ENCODE results near the gene ENDOV. TPM values are rescaled to one million over a fixed set of nuclear protein-coding genes. Genes with fewer than 3 reads are reported as not detected.

ENDOV gene
- total and polyA plus RNA-seq, 2 of the 13 experiments (the other 11 are each of a cell fraction or from before 2014, with no cell fraction given): 15.1 to 17.1 TPM

GRCh38 chr17:80441133-80441578 lies 26.2 kb downstream of the ENDOV start (continued):
- TF ChIP-seq MTA1 (CRISPR knock-in tag; IDR thresholded peaks at IDR 0.05; ENCODE audit: borderline replicate concordance) (peak; percentile 25; the same call in 1 of the 2 replicates), ZNF768 (CRISPR knock-in tag; IDR thresholded peaks at IDR 0.05) (peak; percentile 80), RFXAP (CRISPR knock-in tag; IDR thresholded peaks at IDR 0.05; ENCODE audit: borderline replicate concordance) (peak; percentile 73; the same call in 1 of the 2 replicates), TFDP2 (CRISPR knock-in tag; IDR thresholded peaks at IDR 0.05) (0 out of 2 replicates have a peak, but pooled peaks have one; percentile 30), GATAD2A (CRISPR knock-in tag; IDR thresholded peaks at IDR 0.05) (peak; percentile 42; the same call in 1 of the 2 replicates), SOX5 (CRISPR knock-in tag; IDR thresholded peaks at IDR 0.05; ENCODE audit: borderline replicate concordance) (peak; percentile 38; the same call in 1 of the 2 replicates), ZNF44 (CRISPR knock-in tag; IDR thresholded peaks at IDR 0.05) (no peak), SALL2 (CRISPR knock-in tag; IDR thresholded peaks at IDR 0.05) (peak; percentile 44; the same call in 1 of the 2 replicates), PITX1 (CRISPR knock-in tag; IDR thresholded peaks at IDR 0.05) (peak; percentile 40; the same call in 1 of the 2 replicates), SETDB1 (CRISPR knock-in tag; IDR thresholded peaks at IDR 0.05; ENCODE audit: borderline replicate concordance) (no peak), PAX8 (CRISPR knock-in tag; IDR thresholded peaks at IDR 0.05; ENCODE audit: borderline replicate concordance) (no peak), CREBL2 (CRISPR knock-in tag; IDR thresholded peaks at IDR 0.05; ENCODE audit: borderline replicate concordance) (no peak), ATF3 (CRISPR knock-in tag; IDR thresholded peaks at IDR 0.05) (peak; percentile 76), ZNF431 (CRISPR knock-in tag; IDR thresholded peaks at IDR 0.05; ENCODE audit: borderline replicate concordance, low read depth) (peak; percentile 91), KLF16 (CRISPR knock-in tag; IDR thresholded peaks at IDR 0.05) (peak in 1 of 2 experiments; percentile 97; a peak in 2 of 4 replicates), ZNF629 (CRISPR knock-in tag; conservative IDR thresholded peaks at IDR 0.05) (0 out of 2 replicates have a peak, but pooled peaks have one; percentile 9), ZBTB1 (CRISPR knock-in tag; IDR thresholded peaks at IDR 0.05; ENCODE audit: borderline replicate concordance) (peak; percentile 79; the same call in 1 of the 2 replicates)
- TF ChIP-seq, protein P1, sequence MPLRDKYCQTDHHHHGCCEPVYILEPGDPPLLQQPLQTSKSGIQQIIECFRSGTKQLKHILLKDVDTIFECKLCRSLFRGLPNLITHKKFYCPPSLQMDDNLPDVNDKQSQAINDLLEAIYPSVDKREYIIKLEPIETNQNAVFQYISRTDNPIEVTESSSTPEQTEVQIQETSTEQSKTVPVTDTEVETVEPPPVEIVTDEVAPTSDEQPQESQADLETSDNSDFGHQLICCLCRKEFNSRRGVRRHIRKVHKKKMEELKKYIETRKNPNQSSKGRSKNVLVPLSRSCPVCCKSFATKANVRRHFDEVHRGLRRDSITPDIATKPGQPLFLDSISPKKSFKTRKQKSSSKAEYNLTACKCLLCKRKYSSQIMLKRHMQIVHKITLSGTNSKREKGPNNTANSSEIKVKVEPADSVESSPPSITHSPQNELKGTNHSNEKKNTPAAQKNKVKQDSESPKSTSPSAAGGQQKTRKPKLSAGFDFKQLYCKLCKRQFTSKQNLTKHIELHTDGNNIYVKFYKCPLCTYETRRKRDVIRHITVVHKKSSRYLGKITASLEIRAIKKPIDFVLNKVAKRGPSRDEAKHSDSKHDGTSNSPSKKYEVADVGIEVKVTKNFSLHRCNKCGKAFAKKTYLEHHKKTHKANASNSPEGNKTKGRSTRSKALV (CRISPR knock-in tag; IDR thresholded peaks at IDR 0.05): 0 out of 2 replicates have a peak, but pooled peaks have one; percentile 48
- TF ChIP-seq, protein P2, sequence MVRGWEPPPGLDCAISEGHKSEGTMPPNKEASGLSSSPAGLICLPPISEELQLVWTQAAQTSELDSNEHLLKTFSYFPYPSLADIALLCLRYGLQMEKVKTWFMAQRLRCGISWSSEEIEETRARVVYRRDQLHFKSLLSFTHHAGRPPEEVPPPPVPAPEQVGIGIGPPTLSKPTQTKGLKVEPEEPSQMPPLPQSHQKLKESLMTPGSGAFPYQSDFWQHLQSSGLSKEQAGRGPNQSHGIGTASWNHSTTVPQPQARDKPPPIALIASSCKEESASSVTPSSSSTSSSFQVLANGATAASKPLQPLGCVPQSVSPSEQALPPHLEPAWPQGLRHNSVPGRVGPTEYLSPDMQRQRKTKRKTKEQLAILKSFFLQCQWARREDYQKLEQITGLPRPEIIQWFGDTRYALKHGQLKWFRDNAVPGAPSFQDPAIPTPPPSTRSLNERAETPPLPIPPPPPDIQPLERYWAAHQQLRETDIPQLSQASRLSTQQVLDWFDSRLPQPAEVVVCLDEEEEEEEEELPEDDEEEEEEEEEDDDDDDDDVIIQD (CRISPR knock-in tag; IDR thresholded peaks at IDR 0.05; ENCODE audit: low read depth): peak; percentile 82
- TF ChIP-seq, protein P3, sequence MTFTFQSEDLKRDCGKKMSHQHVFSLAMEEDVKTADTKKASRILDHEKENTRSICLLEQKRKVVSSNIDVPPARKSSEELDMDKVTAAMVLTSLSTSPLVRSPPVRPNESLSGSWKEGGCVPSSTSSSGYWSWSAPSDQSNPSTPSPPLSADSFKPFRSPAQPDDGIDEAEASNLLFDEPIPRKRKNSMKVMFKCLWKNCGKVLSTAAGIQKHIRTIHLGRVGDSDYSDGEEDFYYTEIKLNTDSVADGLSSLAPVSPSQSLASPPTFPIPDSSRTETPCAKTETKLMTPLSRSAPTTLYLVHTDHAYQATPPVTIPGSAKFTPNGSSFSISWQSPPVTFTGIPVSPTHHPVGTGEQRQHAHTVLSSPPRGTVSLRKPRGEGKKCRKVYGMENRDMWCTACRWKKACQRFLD (CRISPR knock-in tag; IDR thresholded peaks at IDR 0.05; ENCODE audit: borderline replicate concordance): peak; percentile 74; the same call in 1 of the 2 replicates
- TF ChIP-seq, protein P4, sequence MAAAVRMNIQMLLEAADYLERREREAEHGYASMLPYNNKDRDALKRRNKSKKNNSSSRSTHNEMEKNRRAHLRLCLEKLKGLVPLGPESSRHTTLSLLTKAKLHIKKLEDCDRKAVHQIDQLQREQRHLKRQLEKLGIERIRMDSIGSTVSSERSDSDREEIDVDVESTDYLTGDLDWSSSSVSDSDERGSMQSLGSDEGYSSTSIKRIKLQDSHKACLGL (CRISPR knock-in tag; IDR thresholded peaks at IDR 0.05): peak; percentile 75; the same call in 1 of the 2 replicates
- TF ChIP-seq, protein P5, sequence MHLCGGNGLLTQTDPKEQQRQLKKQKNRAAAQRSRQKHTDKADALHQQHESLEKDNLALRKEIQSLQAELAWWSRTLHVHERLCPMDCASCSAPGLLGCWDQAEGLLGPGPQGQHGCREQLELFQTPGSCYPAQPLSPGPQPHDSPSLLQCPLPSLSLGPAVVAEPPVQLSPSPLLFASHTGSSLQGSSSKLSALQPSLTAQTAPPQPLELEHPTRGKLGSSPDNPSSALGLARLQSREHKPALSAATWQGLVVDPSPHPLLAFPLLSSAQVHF (CRISPR knock-in tag; IDR thresholded peaks at IDR 0.05): peak; percentile 84
